ENCODE results near the gene FNIP1.

DNA sequence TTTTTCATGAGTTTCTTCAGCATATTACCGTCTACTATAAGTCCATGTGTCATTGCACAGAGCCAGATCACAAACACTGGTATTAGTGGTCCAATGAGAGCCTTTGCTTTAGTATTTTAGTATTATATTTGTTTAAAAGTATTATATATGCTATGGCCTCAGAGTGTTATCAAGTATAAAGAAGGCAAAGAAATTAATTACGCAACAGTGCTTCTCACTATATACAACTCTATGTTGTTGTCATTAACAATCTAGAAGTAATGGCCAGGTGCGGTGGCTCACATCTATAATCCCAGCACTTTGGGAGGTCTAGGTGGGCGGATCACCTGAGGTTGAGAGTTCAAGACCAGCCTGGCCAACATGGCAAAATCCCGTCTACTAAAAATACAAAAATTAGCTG is 114.6 kb downstream of the FNIP1 start:
- TF ChIP-seq, protein P1, sequence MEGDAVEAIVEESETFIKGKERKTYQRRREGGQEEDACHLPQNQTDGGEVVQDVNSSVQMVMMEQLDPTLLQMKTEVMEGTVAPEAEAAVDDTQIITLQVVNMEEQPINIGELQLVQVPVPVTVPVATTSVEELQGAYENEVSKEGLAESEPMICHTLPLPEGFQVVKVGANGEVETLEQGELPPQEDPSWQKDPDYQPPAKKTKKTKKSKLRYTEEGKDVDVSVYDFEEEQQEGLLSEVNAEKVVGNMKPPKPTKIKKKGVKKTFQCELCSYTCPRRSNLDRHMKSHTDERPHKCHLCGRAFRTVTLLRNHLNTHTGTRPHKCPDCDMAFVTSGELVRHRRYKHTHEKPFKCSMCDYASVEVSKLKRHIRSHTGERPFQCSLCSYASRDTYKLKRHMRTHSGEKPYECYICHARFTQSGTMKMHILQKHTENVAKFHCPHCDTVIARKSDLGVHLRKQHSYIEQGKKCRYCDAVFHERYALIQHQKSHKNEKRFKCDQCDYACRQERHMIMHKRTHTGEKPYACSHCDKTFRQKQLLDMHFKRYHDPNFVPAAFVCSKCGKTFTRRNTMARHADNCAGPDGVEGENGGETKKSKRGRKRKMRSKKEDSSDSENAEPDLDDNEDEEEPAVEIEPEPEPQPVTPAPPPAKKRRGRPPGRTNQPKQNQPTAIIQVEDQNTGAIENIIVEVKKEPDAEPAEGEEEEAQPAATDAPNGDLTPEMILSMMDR (IDR thresholded peaks at IDR 0.05 in 2 of 3, conservative IDR thresholded peaks at IDR 0.05 in 1 of 3; ENCODE audit: insufficient read depth in 2 of 3, low read depth in 1 of 3, low read length in 3 of 3), result no peak
- TF ChIP-seq CHD2 (IDR thresholded peaks at IDR 0.05; ENCODE audit: low read depth, low read length), result no peak
- TF ChIP-seq ZNF274 (IDR thresholded peaks at IDR 0.05; ENCODE audit: borderline replicate concordance, low read depth, low read length), result no peak
- TF ChIP-seq ZNF121 (CRISPR knock-in tag; conservative IDR thresholded peaks at IDR 0.05), result no peak
- TF ChIP-seq, protein P2, sequence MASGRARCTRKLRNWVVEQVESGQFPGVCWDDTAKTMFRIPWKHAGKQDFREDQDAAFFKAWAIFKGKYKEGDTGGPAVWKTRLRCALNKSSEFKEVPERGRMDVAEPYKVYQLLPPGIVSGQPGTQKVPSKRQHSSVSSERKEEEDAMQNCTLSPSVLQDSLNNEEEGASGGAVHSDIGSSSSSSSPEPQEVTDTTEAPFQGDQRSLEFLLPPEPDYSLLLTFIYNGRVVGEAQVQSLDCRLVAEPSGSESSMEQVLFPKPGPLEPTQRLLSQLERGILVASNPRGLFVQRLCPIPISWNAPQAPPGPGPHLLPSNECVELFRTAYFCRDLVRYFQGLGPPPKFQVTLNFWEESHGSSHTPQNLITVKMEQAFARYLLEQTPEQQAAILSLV (tag; IDR thresholded peaks at IDR 0.05), result no peak
- TF ChIP-seq GABPA (tag; conservative IDR thresholded peaks at IDR 0.05; ENCODE audit: low read depth), result no peak
- no peak for TF ChIP-seq NFE2 (IDR thresholded peaks at IDR 0.05; ENCODE audit: low read depth)
- TF ChIP-seq CBX2 (IDR thresholded peaks at IDR 0.05; ENCODE audit: insufficient read depth, low read length, poor library complexity, severe bottlenecking), result no peak
- TF ChIP-seq POLR2A (conservative IDR thresholded peaks at IDR 0.05), result no peak
- TF ChIP-seq KDM1A (IDR thresholded peaks at IDR 0.05), result no peak
- no peak for TF ChIP-seq STAG1 (CRISPR knock-in tag; IDR thresholded peaks at IDR 0.05; ENCODE audit: borderline replicate concordance)
- TF ChIP-seq TEAD4 (IDR thresholded peaks at IDR 0.05; ENCODE audit: low read length), result no peak
- no peak for TF ChIP-seq TEAD4 (CRISPR knock-in tag; IDR thresholded peaks at IDR 0.05; ENCODE audit: borderline replicate concordance)

Measured in K562 (cell line).